Left lung (tissue), 8 donors: ENCODE measurements around the gene TDP2. TPM values are rescaled to one million over a fixed set of nuclear protein-coding genes. Genes with fewer than 3 reads are reported as not detected.

Experiments used
- polyA plus RNA-seq, 6 donors: library from polyadenylated mRNA; unstranded; fragments of 120-200 nt; gene quantifications; one replicate each; pipeline ENCODE4 v1.2.1, GENCODE V29; 2013; ENCODE audit not compliant: insufficient read length in 6 of 6
- total RNA-seq, 2 donors: library from RNA; stranded (reverse); fragmentation: NEBNext Ultra II Directional; extraction: Animal tissue kit (Norgen Biotek cat#: 25700); gene quantifications; one replicate each; pipeline ENCODE4 v1.2.1, GENCODE V29; 2021
- donor health status: DM: no; HTN: yes; CAD: no.
- donor health status: DM: no; HTN: no; CAD: no.

Gene TDP2
- total and polyA plus RNA-seq, 8 donors, result 33.9 to 60.1 (median 47.6) TPM

Other genes with a start within 250 kb of the TDP2 start
- gene GPLD1, start 177.3 kb downstream of the TDP2 start, total RNA-seq, result 1 to 10 TPM; 1.7 to 2.7 TPM
- gene GPLD1, start 177.3 kb downstream of the TDP2 start, polyA plus RNA-seq, result 1 to 10 TPM; 2.3 to 3.8 (median 3.1) TPM
- 10 to 100 TPM; 10.4 to 21.8 TPM for gene ALDH5A1, start 171.9 kb downstream of the TDP2 start, total RNA-seq
- 10 to 100 TPM in 5 of 6 donors, 1 to 10 TPM in 1; 9.7 to 14.7 (median 12.4) TPM for gene ALDH5A1, start 171.9 kb downstream of the TDP2 start, polyA plus RNA-seq
- gene KIAA0319, start 20.7 kb downstream of the TDP2 start, total RNA-seq, result 1 to 10 TPM in 1 of 2 donors, under 1 TPM in 1; 0.96 to 1.5 TPM
- under 1 TPM; 0.10 to 0.61 (median 0.49) TPM for gene KIAA0319, start 20.7 kb downstream of the TDP2 start, polyA plus RNA-seq
- gene ACOT13, start 178 bp upstream of the TDP2 start, total RNA-seq, result 10 to 100 TPM; 23.6 to 24.4 TPM
- 10 to 100 TPM; 23.3 to 25.2 (median 24.6) TPM for gene ACOT13, start 178 bp upstream of the TDP2 start, polyA plus RNA-seq
- 100 to 1,000 TPM; 132 to 144 TPM for gene C6orf62, start 52.3 kb upstream of the TDP2 start, total RNA-seq
- 100 to 1,000 TPM; 115 to 151 (median 134) TPM for gene C6orf62, start 52.3 kb upstream of the TDP2 start, polyA plus RNA-seq
- 10 to 100 TPM; 19.6 to 25.0 TPM for gene GMNN, start 108.0 kb upstream of the TDP2 start, total RNA-seq
- gene GMNN, start 108.0 kb upstream of the TDP2 start, polyA plus RNA-seq, result 10 to 100 TPM; 33.5 to 44.3 (median 38.7) TPM
- gene ARMH2, start 132.0 kb upstream of the TDP2 start, total RNA-seq, result under 1 TPM in 1 of 2 donors, not detected in 1; 0.50 TPM
- under 1 TPM in 2 of 6 donors, not detected in 4; 0.40 to 0.72 TPM for gene ARMH2, start 132.0 kb upstream of the TDP2 start, polyA plus RNA-seq